Measurements from ENCODE around the gene OR1D5. TPM values are rescaled to one million over a fixed set of nuclear protein-coding genes. Genes with fewer than 3 reads are reported as not detected.

Gene OR1D5
- polyA plus RNA-seq, 2 of the 4 experiments (the other 2 are of a cell fraction) = not detected

- ChIA-PET POLR2A (no interaction called here), CTCF (interaction anchor here (0.6 to 2.0 kb wide), 3 partner anchors 11 to 605 kb away, joined by 3 to 12 read pairs (median 3); no protein-coding TSS in a partner anchor)
- DNase-seq (ENCODE audit: low read depth in 1 of 2, low spot score in 1 of 2) (no peak), ATAC-seq (no peak), FAIRE-seq (no peak)
- Histone ChIP-seq H3K4me3 (no peak overlapping the region), H3K27ac (no peak overlapping the region), H3K9me3 (peaks cover 33% of the 10 kb centered on the region; the same call in 2 of the 3 replicates), H3K4me2 (no peak overlapping the region), H3K4me1 (no peaks in the 10 kb centered on the region)
- 97% methylated on average over 2 of the region's 2 CpGs for WGBS (ENCODE audit: missing lambda C conversion rate)
- TF ChIP-seq CEBPB (IDR thresholded peaks at IDR 0.05) (no peak), KDM1A (IDR thresholded peaks at IDR 0.05; ENCODE audit: low read depth) (no peak), PBX3 (IDR thresholded peaks at IDR 0.05) (no peak), BHLHE40 (IDR thresholded peaks at IDR 0.05; ENCODE audit: low read depth, low read length) (no peak), TFCP2L1 (CRISPR knock-in tag; IDR thresholded peaks at IDR 0.05) (no peak), HES2 (IDR thresholded peaks at IDR 0.05) (no peak), ELK1 (IDR thresholded peaks at IDR 0.05; ENCODE audit: low read depth, low read length) (no peak), RCOR1 (IDR thresholded peaks at IDR 0.05; ENCODE audit: low read depth, low read length) (no peak), RNF2 (IDR thresholded peaks at IDR 0.05; ENCODE audit: borderline replicate concordance, low read depth) (no peak), HEYL (CRISPR knock-in tag; IDR thresholded peaks at IDR 0.05) (no peak), FOSL2 (IDR thresholded peaks at IDR 0.05) (no peak), FOSL2 (CRISPR knock-in tag; IDR thresholded peaks at IDR 0.05) (no peak), NPAS2 (CRISPR knock-in tag; IDR thresholded peaks at IDR 0.05; ENCODE audit: borderline replicate concordance) (no peak), EHMT2 (IDR thresholded peaks at IDR 0.05; ENCODE audit: low read depth) (no peak), CTCF (IDR thresholded peaks at IDR 0.05) (no peak), JUN (IDR thresholded peaks at IDR 0.05) (no peak)
These were observed 39.1 kb downstream of the OR1D5 start for GRCh38 chr17:3024346-3024745.

GRCh38 chr17:3022197-3022596 is 41.2 kb downstream of the OR1D5 start:
- FAIRE-seq (no peak), DNase-seq (ENCODE audit: low read depth in 1 of 2, low spot score in 1 of 2) (no peak), ATAC-seq (no peak)
- H3K4me2 ChIP-seq = no peak overlapping the region
- peaks cover 33% of the 10 kb centered on the region; the same call in 2 of the 3 replicates for H3K9me3 ChIP-seq
- CTCF ChIA-PET = interaction anchor here (0.6 to 22.4 kb wide), 4 partner anchors 9 to 717 kb away, joined by 3 to 550 read pairs (median 9); no protein-coding TSS in a partner anchor
- POLR2A ChIA-PET = no interaction called here
- no peak overlapping the region for H3K4me3 ChIP-seq
- no peaks in the 10 kb centered on the region for H3K4me1 ChIP-seq
- TF ChIP-seq EHF (CRISPR knock-in tag; IDR thresholded peaks at IDR 0.05) = no peak
- no peak for TF ChIP-seq SMC3 (IDR thresholded peaks at IDR 0.05)
- no peak for TF ChIP-seq JUN (IDR thresholded peaks at IDR 0.05)
- TF ChIP-seq RCOR1 (IDR thresholded peaks at IDR 0.05; ENCODE audit: low read depth, low read length) = no peak
- TF ChIP-seq FOXS1 (CRISPR knock-in tag; IDR thresholded peaks at IDR 0.05) = no peak
- TF ChIP-seq BCL3 (IDR thresholded peaks at IDR 0.05) = no peak
- no peak for TF ChIP-seq POLR2A (IDR thresholded peaks at IDR 0.05; ENCODE audit: low read length)
- TF ChIP-seq BHLHE40 (IDR thresholded peaks at IDR 0.05; ENCODE audit: low read depth, low read length) = no peak
- TF ChIP-seq CBX8 (IDR thresholded peaks at IDR 0.05) = no peak
- TF ChIP-seq SREBF2 (IDR thresholded peaks at IDR 0.05) = no peak
- TF ChIP-seq RNF2 (IDR thresholded peaks at IDR 0.05; ENCODE audit: borderline replicate concordance, low read depth) = no peak
- no peak for TF ChIP-seq HES2 (IDR thresholded peaks at IDR 0.05)
- no peak for TF ChIP-seq E2F6 (IDR thresholded peaks at IDR 0.05; ENCODE audit: borderline replicate concordance, low read depth)
- no peak for TF ChIP-seq MYC (IDR thresholded peaks at IDR 0.05; ENCODE audit: borderline replicate concordance, low read length)
- no peak for TF ChIP-seq JUNB (IDR thresholded peaks at IDR 0.05)
- no peak for TF ChIP-seq FOSB (CRISPR knock-in tag; IDR thresholded peaks at IDR 0.05)
- TF ChIP-seq TP53 (CRISPR knock-in tag; IDR thresholded peaks at IDR 0.05) = no peak
- TF ChIP-seq NR3C1 (IDR thresholded peaks at IDR 0.05) = no peak
- no peak for TF ChIP-seq RFX5 (IDR thresholded peaks at IDR 0.05)
- 85% methylated on average over 4 of the region's 4 CpGs for WGBS (ENCODE audit: missing lambda C conversion rate)
- no peak overlapping the region for H3K27ac ChIP-seq
